GM10266 (cell line): ENCODE data around the gene AQP10.

Experiments used
- DNase-seq: peaks from one replicate; pipeline ENCODE4 v3.0.0; 2012; ENCODE audit errors: extremely low spot score
- TF ChIP-seq, protein P1 (sequence below): IDR thresholded peaks from 2 replicates; pipeline ENCODE4 v1.5.1; 2012; ENCODE audit warnings: mild to moderate bottlenecking, low read depth; ENCODE audit not compliant: control insufficient read depth, insufficient read depth; ENCODE audit errors: missing control alignments

Gene AQP10

DNA sequence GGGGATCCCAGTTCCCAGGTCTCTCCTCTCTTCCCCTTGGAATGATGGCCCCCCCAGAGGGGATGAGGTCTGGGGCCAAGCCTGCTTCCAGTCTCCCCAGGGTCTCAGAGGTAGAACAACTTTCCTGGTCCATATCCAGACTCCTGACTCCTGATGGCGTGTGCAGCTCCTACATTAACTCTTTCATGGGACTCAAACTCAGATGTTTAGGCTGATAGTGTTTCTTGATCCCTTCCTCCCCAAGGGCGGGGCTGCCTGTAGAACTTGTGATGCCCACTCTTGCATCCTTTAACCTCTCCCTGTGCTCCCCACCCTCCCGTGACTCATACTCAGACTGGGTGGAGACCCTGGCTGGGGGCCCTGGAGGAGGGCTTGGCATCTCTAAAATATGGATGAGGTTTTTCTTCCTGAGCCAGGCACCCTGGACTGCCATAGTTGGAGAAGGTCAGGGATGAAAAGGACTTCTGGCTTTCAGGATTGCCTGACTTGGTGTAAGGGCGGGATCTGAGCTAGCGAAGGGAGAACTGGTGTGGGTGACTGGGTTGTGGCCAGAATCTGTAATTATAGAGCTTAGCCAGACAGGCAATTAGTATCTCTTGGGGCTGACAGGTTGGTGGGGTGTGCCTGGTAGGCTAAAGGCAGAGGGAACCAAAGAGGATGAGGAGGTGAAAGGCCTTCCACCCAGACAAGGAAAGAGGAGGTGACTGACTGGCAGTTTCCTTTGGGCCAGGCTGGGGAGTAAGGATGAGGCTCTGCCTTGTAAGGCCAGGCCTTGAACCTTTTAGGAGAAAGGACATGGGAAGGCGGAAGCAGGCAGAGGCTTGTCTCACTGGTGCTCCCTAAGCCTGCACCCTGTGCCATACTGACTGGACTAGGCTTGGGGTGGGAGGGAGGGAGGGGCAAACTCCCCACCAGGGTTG, 5.9 kb downstream of the AQP10 start:
- no peak for DNase-seq
- TF ChIP-seq, protein P1, sequence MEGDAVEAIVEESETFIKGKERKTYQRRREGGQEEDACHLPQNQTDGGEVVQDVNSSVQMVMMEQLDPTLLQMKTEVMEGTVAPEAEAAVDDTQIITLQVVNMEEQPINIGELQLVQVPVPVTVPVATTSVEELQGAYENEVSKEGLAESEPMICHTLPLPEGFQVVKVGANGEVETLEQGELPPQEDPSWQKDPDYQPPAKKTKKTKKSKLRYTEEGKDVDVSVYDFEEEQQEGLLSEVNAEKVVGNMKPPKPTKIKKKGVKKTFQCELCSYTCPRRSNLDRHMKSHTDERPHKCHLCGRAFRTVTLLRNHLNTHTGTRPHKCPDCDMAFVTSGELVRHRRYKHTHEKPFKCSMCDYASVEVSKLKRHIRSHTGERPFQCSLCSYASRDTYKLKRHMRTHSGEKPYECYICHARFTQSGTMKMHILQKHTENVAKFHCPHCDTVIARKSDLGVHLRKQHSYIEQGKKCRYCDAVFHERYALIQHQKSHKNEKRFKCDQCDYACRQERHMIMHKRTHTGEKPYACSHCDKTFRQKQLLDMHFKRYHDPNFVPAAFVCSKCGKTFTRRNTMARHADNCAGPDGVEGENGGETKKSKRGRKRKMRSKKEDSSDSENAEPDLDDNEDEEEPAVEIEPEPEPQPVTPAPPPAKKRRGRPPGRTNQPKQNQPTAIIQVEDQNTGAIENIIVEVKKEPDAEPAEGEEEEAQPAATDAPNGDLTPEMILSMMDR, result no peak

DNA sequence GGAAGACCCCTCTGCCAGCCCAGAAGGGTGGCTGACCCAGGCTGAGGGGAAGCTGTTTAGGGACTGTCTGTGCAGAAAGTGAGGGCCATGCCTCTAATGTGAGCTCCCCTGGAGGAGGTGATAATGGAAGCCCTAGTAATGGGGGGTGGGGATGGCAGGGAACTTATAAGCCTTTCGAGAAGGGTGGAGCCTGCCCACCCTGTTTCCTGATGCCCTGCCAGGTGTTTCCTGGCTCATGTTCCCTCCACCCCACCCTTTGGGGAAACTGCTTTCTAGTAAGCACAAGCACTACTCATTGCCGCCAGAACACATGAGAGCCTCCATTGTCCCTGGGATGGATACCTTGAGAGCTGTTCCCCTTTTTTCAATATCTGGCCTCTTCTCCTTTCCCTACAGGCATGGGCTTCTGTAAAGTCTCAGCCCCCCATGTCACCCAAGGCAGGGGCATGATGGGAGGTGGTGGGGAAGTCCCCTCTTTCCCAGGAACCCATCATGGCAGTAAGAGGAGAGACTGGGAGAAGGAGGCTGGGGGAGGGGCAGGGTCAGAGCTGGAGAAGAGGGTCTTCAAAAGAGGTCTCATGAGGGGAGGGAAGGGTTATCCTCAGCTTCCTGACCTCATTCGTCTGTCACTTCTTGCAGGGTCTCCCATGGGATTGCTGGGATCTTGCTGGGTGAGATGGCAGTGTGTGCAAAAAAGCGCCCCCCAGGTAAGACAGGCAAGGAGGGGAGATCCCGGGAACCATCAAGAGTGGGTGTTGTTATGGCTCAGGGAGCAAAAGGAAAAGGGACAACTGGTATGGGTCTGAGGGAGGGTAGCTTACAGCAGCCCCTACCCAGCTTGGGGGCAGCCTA, 6.8 kb downstream of the AQP10 start:
- TF ChIP-seq, protein P1, result no peak
- no peak for DNase-seq

DNA sequence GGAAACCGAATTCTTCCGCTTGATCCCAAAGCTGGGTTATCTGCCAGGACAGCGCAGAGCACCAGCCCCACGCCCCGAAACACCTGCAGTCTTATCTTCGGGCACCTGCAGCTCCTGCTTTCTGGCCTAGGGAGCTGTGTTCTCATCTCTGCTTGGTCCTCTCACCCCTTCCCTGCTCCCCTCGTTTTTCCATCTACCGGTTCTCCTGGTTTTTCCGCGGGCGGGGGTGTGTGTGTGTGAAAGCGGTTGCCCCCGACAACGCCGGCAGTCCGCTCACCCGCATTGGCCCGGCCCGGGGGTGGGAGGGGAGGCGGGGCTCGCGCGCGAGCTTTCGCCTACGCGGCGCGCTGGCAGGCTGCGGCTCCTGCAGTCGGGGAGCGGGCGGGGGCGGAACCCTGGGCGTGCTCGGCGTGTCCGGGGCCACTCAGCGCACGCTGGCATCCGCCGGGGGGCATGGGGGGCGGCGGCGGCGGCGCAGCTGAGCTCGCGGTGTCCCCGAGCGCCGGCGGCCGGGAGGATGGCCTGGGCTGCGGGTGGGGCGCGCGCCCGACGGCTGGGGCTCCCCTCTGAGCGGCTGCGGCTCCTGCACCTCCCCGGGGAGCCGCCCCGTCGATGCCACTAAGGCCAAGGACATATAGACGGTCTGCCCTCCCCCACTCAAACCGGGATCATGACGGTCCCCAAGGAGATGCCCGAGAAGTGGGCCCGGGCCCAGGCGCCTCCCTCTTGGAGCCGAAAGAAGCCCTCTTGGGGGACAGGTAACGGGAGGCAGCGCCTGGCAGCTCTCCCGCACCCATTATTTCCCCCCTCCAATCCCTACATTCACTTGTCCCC, 7.6 kb downstream of the AQP10 start:
- TF ChIP-seq, protein P1, result no peak
- DNase-seq, result peak; percentile 90

DNA sequence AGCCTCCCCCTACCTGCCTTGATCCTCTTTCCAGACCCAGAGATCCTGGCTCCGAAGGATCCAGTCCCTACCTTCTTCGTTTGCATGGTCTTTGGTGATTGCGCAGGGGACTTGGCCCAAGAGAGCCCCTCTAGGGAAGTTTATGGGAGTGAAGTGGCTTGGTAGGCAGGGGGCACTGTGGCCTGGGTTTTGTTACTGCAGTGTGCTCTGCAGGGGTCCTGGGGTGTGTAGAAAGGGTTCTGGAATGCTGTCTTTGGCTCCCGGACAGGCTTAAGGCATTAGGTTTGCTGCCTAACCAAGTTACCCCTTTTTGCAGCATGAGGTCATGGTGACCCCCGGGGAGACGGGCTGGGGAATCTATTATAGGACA, 8.2 kb downstream of the AQP10 start:
- no peak for DNase-seq
- TF ChIP-seq, protein P1, result no peak

DNA sequence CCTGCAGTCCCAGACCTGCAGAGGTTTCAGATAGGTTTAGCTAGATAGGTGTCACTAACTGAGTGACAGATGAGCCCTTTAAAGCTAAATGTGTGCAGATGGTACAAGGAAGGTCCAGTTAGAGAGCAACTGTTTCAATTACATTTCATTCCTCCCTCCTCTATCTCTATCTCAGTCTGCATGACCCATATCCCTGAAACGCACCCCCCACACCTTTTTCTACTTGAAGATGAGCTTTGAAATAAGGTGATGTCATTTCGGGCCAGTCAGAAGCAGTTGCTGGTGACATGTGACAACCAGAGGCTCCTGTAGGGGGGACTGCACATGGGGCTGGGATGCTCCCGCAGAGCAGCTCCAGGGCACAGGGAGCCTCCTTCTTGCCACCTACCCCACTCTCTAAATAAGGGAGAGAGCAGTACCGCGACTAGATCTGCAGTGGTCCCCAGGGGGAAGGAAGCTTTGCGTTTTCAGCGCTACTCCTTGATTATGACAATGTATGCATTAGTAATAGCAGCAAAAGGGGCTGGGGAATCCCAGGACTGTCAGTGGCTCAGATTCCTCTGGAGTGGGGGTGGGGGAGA, 8.7 kb downstream of the AQP10 start:
- no peak for DNase-seq
- TF ChIP-seq, protein P1, result no peak

DNA sequence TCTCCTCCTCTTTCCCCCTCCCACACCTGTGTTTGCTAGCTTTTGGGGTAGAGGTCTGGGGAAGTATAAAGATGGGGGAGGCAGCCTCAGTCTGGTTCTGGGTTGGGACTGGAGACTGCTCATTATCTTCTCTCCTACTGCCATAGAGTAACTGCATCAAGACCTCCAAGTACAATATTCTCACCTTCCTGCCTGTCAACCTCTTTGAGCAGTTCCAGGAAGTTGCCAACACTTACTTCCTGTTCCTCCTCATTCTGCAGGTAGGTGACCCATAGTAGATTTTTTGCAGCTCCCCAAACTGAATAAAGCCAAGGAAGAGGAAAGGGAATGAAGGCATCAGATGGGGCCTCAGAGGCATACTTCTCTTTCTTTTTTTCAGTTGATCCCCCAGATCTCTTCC, 9.8 kb downstream of the AQP10 start:
- DNase-seq, result no peak
- TF ChIP-seq, protein P1, result no peak
